ENCODE data around the gene SLC27A4. TPM values are rescaled to one million over a fixed set of nuclear protein-coding genes. Genes with fewer than 3 reads are reported as not detected.

Gene SLC27A4
- total RNA-seq, 1 donor from 2014 or later = 26.4 TPM

DNA sequence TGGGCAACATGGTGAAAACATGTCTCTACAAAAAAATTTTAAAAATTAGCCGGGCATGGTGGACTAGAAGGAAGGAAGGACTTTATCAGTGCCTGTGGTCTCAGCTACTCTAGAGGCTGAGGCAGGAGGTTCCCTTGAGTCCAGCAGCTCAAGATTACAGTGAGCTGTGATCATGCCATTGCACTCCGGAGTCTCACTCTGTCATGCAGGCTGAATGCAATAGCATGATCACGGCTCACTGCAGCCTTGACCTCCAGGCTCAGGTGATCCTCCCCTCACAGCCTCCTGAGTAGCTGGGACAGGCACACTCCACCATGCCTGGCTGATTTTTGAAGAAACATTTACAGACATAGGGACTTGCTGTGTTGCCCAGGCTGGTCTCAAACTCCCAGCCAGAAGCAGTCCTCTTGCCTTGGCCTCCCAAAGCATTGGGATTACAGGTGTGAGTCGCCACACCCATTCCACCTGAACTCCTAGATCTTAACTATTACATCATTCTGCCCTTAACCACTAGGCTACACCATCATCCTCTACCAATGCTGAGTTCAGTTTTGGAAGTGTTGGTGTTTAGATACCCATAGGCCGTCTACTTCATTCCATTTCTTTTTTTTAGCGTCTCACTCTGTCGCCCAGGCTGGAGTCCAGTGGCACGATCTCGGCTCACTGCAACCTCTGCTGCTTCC lies 28.8 kb downstream of the SLC27A4 start:
- DNase-seq (ENCODE audit: low spot score, unreplicated experiment) = no peak
- no peaks in the 10 kb centered on the region for H3K9me3 Mint-ChIP-seq (ENCODE audit: low read depth)
- no peak overlapping the region for H3K27ac Mint-ChIP-seq
- H3K4me1 Mint-ChIP-seq (ENCODE audit: low read depth) = peaks cover 24% of the 10 kb centered on the region
- TF ChIP-seq, protein P1, sequence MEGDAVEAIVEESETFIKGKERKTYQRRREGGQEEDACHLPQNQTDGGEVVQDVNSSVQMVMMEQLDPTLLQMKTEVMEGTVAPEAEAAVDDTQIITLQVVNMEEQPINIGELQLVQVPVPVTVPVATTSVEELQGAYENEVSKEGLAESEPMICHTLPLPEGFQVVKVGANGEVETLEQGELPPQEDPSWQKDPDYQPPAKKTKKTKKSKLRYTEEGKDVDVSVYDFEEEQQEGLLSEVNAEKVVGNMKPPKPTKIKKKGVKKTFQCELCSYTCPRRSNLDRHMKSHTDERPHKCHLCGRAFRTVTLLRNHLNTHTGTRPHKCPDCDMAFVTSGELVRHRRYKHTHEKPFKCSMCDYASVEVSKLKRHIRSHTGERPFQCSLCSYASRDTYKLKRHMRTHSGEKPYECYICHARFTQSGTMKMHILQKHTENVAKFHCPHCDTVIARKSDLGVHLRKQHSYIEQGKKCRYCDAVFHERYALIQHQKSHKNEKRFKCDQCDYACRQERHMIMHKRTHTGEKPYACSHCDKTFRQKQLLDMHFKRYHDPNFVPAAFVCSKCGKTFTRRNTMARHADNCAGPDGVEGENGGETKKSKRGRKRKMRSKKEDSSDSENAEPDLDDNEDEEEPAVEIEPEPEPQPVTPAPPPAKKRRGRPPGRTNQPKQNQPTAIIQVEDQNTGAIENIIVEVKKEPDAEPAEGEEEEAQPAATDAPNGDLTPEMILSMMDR (IDR thresholded peaks at IDR 0.05; ENCODE audit: unreplicated experiment) = no peak
- H3K4me3 Mint-ChIP-seq (ENCODE audit: low read depth) = no peak overlapping the region
- H3K36me3 Mint-ChIP-seq (ENCODE audit: insufficient read depth) = no peaks in the 10 kb centered on the region
- H3K27me3 Mint-ChIP-seq = no peaks in the 10 kb centered on the region

DNA sequence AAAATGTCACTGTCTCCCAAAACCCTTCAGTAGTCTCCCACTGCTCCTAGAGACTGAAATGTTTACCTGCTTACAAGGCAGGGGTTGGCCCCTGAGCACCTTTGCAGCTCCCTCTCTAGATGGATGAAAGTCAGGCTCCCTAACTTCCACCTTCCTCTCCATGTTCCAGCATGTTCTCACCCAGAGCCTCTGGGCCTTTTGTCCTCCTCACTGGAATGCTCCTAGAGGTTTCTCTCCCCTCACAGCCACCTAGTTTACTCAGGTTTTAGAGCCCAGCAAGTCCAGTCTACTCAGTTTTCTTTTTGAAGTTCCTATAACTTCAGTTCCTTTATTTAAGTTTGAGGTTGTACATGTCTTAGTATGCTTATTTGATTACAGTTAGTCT lies 30.0 kb downstream of the SLC27A4 start:
- no peak for DNase-seq (ENCODE audit: low spot score, unreplicated experiment)
- Mint-ChIP-seq H3K27me3 (no peaks in the 10 kb centered on the region), H3K27ac (peak overlapping the region; percentile 99), H3K36me3 (ENCODE audit: insufficient read depth) (no peaks in the 10 kb centered on the region), H3K4me3 (ENCODE audit: low read depth) (peak overlapping the region; percentile 97), H3K9me3 (ENCODE audit: low read depth) (no peaks in the 10 kb centered on the region), H3K4me1 (ENCODE audit: low read depth) (peaks cover 21% of the 10 kb centered on the region)
- TF ChIP-seq, protein P1 (IDR thresholded peaks at IDR 0.05; ENCODE audit: unreplicated experiment) = no peak

DNA sequence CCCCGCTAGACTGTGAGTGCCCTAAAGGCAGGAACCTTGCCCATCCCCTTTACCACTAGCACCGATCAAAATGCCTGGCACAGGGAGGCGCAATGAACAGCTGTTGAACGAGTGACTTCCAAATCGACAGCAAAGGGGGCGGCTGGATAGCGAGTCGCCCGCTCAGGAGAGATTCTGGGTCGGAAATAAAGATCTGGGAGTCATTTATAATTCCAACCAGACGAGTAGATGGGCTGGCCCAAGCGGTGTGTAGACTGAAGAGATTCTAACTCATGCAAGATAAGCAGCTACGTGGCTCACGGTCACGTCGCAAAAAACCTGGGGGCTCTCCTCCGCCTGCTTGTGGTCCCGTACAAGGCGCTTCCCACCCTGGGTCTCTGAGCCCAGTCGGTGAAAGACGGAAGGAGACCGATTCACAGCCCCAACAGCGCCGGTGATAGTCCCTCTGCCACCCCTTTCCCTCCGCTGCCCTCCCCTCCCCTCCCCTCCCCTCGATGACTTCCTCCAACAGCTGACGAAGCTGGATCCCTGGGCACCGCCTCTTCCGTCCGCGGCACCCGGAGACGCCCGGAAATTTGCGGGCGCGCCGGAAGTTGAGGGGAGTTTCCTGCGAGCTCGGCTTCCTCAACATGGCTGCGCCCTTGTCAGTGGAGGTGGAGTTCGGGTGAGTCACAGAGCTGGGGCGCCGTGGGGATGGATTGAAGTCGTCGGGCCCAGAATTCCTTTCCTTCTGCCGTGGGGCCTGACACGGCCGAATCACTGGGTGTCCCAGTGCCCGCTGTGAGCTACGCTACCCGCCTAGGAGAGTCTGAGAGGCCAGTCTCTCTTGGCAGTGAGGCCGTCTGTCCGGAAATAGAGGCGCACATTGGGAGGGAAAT lies 30.7 kb downstream of the SLC27A4 start, which contains the start of gene URM1:
TSS of gene URM1 (plus strand) at position 623 of the 878 bp plus-strand sequence. CDS start at position 630, 7 bp downstream.
- H3K4me3 Mint-ChIP-seq (ENCODE audit: low read depth) = peak within 1 kb of the TSS; percentile 97
- H3K36me3 Mint-ChIP-seq (ENCODE audit: insufficient read depth) = no peaks in the 10 kb centered on the region
- TF ChIP-seq, protein P1 (IDR thresholded peaks at IDR 0.05; ENCODE audit: unreplicated experiment) = no peak
- H3K9me3 Mint-ChIP-seq (ENCODE audit: low read depth) = no peaks in the 10 kb centered on the region
- peaks cover 20% of the 10 kb centered on the region for H3K4me1 Mint-ChIP-seq (ENCODE audit: low read depth)
- H3K27ac Mint-ChIP-seq = peak within 1 kb of the TSS; percentile 99
- peak; percentile 83 for DNase-seq (ENCODE audit: low spot score, unreplicated experiment)
- H3K27me3 Mint-ChIP-seq = no peaks in the 10 kb centered on the region

DNA sequence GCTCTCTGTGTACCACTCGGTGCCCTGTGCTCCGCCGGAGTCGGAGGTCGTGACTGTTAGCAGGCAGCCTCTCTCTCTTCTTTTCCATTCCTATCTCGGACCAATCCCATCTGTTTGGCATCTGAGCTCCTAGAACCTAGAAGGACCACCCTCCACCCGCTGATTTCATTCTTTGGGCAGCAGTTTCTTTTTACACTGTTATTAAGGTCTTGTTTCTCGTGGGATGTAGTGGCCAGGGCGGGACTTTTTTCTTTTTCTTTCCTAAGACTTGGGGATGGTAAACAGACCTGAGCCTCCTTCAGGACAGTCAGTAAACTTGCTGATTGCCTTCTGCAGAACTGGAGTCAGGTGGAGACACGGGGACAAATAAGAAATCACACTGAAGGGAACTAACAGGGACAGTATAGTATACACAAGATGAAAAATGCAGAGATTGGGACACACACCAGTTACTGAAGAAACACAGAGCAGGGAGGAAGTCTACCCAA lies 31.3 kb downstream of the SLC27A4 start:
- Mint-ChIP-seq H3K27ac (peak overlapping the region; percentile 99), H3K4me3 (ENCODE audit: low read depth) (peak overlapping the region; percentile 97), H3K9me3 (ENCODE audit: low read depth) (no peaks in the 10 kb centered on the region), H3K36me3 (ENCODE audit: insufficient read depth) (no peaks in the 10 kb centered on the region), H3K27me3 (no peaks in the 10 kb centered on the region), H3K4me1 (ENCODE audit: low read depth) (peaks cover 20% of the 10 kb centered on the region)
- TF ChIP-seq, protein P1 (IDR thresholded peaks at IDR 0.05; ENCODE audit: unreplicated experiment) = no peak
- DNase-seq (ENCODE audit: low spot score, unreplicated experiment) = no peak

DNA sequence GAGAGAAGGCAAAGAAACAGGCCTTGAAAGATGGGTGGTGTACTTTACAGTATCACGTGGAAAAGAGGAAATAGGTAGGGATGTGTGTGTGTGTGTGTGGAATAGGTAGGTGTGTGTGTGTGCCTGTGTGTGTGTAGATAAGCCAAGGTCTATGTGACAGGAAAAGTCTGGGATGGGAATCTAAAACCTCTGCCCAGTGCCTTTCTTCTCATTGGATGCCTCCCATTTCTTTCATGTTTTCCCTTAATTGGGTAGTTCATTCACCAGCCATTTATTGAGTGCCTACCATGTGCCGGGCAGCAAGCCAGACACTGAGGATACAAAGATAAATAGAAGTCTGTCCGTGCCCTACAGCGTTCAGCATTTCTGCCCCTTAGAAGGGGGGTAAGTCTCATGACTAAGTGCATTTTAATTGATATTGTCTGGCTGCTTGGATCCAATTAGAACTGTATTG lies 31.9 kb downstream of the SLC27A4 start:
- Mint-ChIP-seq H3K27ac (peak overlapping the region; percentile 99), H3K27me3 (no peaks in the 10 kb centered on the region), H3K4me3 (ENCODE audit: low read depth) (peak overlapping the region; percentile 97), H3K9me3 (ENCODE audit: low read depth) (no peaks in the 10 kb centered on the region), H3K4me1 (ENCODE audit: low read depth) (peaks cover 20% of the 10 kb centered on the region), H3K36me3 (ENCODE audit: insufficient read depth) (no peaks in the 10 kb centered on the region)
- TF ChIP-seq, protein P1 (IDR thresholded peaks at IDR 0.05; ENCODE audit: unreplicated experiment) = no peak
- DNase-seq (ENCODE audit: low spot score, unreplicated experiment) = no peak
